ENCODE data around the gene RAB6B.

The RAB6B gene

DNA sequence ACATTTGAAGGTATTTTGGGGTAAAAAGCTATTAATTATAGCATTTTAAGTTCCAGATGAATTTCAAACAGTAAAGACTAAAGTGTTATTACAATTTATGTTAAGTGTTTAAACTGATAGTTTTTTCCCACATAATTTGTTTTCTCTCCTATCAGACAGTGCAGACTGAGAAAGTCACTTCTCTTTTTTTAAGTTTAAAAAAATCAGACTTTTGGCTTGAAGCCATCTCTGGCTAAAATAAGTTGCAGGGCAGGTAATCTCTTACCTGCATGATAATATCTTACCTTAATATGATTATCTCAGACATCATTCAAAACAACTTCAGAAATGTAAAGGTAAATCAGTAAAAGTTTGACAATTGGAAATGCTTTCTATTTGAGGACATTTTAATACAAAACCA lies 21.5 kb upstream of the RAB6B start:
- H3K9ac ChIP-seq: no peak overlapping the region
- H3K4me1 ChIP-seq: no peaks in the 10 kb centered on the region
- H3K27ac ChIP-seq: no peak overlapping the region
- H3K4me3 ChIP-seq: no peak overlapping the region
- TF ChIP-seq Cebpa-rat (IDR thresholded peaks at IDR 0.05): no peak
- no peaks in the 10 kb centered on the region for H4K20me1 ChIP-seq
- H3K36me3 ChIP-seq: no peaks in the 10 kb centered on the region
- H3K27me3 ChIP-seq: no peaks in the 10 kb centered on the region
- peaks cover 4% of the 10 kb centered on the region for H3K9me3 ChIP-seq
- H3K4me2 ChIP-seq: no peak overlapping the region

DNA sequence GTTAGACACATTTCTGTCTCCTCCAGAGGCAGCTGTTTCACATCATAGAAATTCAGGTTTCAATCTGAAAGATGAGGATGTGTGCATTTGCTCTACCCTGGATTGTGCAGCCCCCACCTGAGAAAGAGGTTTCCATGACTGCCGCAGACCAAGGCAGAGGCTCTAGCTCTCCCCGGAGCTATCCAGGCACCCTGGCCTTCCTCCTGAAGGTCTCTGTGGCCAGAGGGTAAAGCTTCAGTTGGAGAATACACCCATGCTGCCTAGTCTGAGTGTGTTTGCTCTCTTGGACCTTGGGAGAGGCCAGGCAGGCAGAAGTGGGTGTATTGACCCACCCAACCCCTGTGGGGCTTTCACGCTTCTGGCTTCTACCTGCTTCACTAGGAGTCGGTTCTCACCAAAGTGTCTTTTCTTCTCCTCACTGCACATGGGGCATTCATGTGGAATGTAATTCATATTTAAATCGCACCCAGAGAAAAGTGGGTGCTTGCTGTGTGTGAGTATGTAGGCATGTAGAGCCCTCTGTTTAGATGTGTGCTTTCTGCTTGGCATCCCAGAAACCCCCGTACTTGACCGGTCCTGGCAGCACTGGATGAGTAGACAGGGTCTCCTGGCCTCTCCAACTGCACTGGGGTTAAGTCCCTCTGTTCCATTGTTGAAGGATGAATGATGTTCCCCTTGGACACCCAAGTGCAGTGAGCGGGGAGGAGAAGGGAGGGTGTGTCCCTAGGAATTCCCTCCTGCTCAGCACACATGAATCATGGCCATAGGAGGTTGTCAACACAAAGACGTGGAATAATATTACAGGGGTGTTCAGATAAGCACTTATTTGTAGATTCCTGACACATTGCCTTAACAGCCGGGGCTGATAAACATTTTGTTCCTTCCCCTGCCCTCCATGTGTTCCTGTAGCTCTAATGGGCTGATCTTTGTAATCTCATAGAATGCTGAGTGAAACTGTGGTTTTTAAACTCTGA lies 20.3 kb upstream of the RAB6B start:
- Histone ChIP-seq H3K9me3 (peaks cover 4% of the 10 kb centered on the region), H3K4me1 (no peaks in the 10 kb centered on the region), H3K4me3 (no peak overlapping the region), H3K36me3 (no peaks in the 10 kb centered on the region), H3K4me2 (no peak overlapping the region), H3K9ac (no peak overlapping the region), H4K20me1 (no peaks in the 10 kb centered on the region), H3K27me3 (no peaks in the 10 kb centered on the region), H3K27ac (no peak overlapping the region)
- TF ChIP-seq Cebpa-rat (IDR thresholded peaks at IDR 0.05): no peak

DNA sequence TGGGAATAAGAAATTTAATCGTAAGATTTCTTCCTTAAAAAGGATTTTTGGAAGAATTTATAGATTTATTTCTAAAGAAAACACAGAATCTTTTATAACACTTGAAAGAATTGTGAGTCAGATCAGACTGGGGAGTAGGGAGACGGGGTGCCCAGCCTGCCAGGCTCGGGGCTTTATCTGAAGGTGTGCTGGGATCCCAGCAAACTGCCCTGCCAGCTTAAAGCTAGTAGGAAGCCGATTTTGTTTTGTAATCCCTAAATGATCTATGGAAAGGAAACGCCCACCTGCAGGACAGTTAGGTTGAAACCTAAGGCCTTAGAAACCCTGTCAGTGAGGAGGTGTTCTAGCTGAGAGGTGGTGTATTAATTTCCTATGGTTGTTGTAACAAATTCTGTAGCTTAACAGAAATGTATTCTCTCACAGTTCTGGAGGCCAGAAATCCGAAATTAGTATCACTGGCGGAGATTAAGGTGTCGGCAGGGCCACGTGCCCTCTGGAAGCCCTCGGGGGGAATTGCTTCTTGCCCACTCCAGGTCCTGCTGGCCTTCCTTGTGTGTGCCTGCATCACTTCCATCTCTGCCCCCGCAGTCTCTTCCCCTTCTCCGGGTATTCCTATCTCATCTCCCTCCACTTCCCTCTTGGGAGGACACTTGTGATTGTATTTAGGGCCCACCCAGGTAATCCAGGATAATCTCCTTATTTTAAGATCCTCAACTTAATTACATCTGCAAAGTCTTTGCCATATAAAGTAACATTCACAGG lies 19.3 kb upstream of the RAB6B start:
- H3K27me3 ChIP-seq: no peaks in the 10 kb centered on the region
- no peaks in the 10 kb centered on the region for H3K4me1 ChIP-seq
- H3K4me3 ChIP-seq: no peak overlapping the region
- no peak overlapping the region for H3K9ac ChIP-seq
- H4K20me1 ChIP-seq: no peaks in the 10 kb centered on the region
- TF ChIP-seq Cebpa-rat (IDR thresholded peaks at IDR 0.05): no peak
- peaks cover 4% of the 10 kb centered on the region for H3K9me3 ChIP-seq
- H3K4me2 ChIP-seq: no peak overlapping the region
- H3K36me3 ChIP-seq: no peaks in the 10 kb centered on the region
- no peak overlapping the region for H3K27ac ChIP-seq

DNA sequence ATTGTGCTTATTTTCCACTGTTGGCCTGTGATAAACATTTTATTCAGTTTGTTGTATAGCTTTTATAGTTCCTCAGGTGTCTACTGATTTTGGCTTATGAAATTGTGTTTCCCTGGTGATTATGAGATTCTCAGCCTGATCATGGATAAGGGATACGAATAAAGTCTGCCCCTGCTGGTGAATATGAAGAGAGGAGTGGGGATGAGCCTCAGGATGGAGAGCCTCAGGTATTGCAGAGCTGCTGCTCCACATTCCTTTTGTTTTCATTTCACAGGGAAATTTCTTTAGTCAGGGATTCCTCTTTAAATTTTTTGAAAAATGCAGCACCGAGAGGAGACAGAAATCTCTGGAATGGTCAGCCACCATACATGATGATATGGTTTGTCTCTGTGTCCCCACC lies 14.7 kb upstream of the RAB6B start:
- Histone ChIP-seq H3K9ac (no peak overlapping the region), H3K4me2 (no peak overlapping the region), H3K4me1 (no peaks in the 10 kb centered on the region), H3K4me3 (no peak overlapping the region), H3K36me3 (no peaks in the 10 kb centered on the region), H3K27ac (no peak overlapping the region), H3K9me3 (no peaks in the 10 kb centered on the region), H3K27me3 (no peaks in the 10 kb centered on the region), H4K20me1 (no peaks in the 10 kb centered on the region)
- TF ChIP-seq Cebpa-rat (IDR thresholded peaks at IDR 0.05): no peak

DNA sequence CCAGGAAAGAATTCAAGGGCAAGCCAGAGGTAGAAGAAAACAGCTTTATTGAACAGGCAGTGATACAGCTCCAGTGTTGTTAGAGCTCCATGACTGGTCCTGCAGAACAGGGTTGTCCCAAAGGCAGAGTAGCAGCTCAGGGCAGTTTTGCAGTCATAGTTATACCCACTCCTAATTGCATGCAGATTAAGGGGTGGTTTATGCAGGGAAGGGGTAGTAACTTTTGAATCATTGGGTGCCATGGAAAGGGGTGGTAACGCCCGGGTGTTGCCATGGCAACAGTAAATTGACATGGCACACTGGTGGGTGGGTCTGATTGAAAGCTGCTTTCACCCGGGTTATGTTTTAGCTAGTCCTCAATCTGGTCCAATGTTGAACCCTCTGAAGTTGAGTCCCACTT lies 9.7 kb upstream of the RAB6B start:
- no peaks in the 10 kb centered on the region for H3K9me3 ChIP-seq
- TF ChIP-seq Cebpa-rat (IDR thresholded peaks at IDR 0.05): no peak

DNA sequence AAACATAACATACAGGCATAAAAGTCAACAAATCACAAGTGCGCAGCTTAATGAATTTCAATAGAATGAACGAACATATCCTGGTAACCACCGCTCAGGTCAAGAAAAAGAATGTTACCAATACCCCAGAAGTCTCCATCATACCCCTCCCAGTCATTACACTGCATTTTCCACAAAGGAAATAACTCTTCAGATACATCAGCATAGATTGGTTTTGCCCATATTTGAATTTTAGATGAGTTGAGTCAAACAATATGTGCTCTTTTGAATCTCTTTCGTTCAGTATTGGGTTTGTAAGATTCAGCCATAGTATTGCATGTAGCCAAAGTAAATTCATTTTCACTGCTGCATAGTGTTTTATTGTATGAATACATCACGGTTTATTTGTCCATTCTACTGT lies 6.2 kb upstream of the RAB6B start:
- Histone ChIP-seq H3K36me3 (no peaks in the 10 kb centered on the region), H3K4me3 (no peak overlapping the region), H3K4me1 (no peaks in the 10 kb centered on the region), H3K9me3 (no peaks in the 10 kb centered on the region), H3K4me2 (no peak overlapping the region), H3K9ac (no peak overlapping the region), H3K27me3 (peaks cover 4% of the 10 kb centered on the region), H3K27ac (no peak overlapping the region), H4K20me1 (no peaks in the 10 kb centered on the region)
- no peak for TF ChIP-seq Cebpa-rat (IDR thresholded peaks at IDR 0.05)

More for the DNA sequence above, 9.7 kb upstream of the RAB6B start:
- Histone ChIP-seq H4K20me1 (no peaks in the 10 kb centered on the region), H3K27me3 (no peaks in the 10 kb centered on the region), H3K9ac (no peak overlapping the region), H3K4me3 (no peak overlapping the region), H3K4me1 (no peaks in the 10 kb centered on the region), H3K4me2 (no peak overlapping the region), H3K36me3 (no peaks in the 10 kb centered on the region), H3K27ac (no peak overlapping the region)

DNA sequence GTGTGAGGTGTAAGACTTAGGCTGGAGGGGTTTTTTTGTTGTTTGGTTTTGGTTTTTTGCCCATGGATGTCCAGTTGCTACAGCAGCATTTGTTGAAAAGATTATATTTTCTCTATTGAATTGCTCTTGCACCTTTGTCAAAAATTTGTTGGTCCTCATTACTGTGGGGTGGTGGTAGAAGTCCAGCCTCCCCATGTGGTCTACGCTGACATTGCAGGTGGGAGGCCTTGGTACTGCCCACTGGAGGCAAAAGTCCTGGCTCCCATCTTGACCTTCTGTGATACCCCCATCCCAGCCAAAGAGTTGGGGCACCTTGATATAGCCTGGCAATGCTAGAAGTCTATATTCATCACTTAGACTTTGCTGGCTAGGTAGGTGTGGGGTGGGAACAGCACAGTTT lies 5.4 kb upstream of the RAB6B start:
- 0 out of 2 replicates have a peak, but pooled peaks cover 2% of the 10 kb centered on the region for H3K4me1 ChIP-seq

DNA sequence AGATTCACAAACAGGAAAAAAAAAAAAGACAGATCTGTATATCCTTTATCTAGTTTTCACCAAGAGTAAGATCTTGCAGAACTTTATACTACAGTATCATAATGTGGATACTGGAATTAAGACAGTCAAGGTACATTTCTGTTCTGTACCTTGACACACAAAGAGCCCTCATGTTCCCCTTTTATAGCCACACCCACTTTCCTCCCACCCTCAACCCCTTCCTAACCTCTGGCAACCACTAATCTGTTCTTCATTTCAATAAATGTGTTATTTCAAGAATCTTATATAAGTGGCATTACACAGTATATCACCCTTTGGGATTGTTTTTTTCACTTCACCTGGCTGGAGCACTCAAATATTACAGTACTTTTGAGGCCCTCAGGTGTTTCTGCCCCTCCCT lies 3.6 kb upstream of the RAB6B start:
- Histone ChIP-seq H3K36me3 (no peaks in the 10 kb centered on the region), H3K4me2 (no peak overlapping the region), H3K9ac (no peak overlapping the region), H3K27me3 (peaks cover 30% of the 10 kb centered on the region), H3K4me1 (0 out of 2 replicates have a peak, but pooled peaks cover 5% of the 10 kb centered on the region), H3K4me3 (no peak overlapping the region), H3K27ac (no peak overlapping the region), H4K20me1 (no peaks in the 10 kb centered on the region), H3K9me3 (no peaks in the 10 kb centered on the region)
- no peak for TF ChIP-seq Cebpa-rat (IDR thresholded peaks at IDR 0.05)

More for the DNA sequence above, 5.4 kb upstream of the RAB6B start:
- no peaks in the 10 kb centered on the region for H3K9me3 ChIP-seq
- H3K4me2 ChIP-seq: no peak overlapping the region
- no peaks in the 10 kb centered on the region for H4K20me1 ChIP-seq
- H3K27ac ChIP-seq: no peak overlapping the region
- H3K9ac ChIP-seq: no peak overlapping the region
- no peaks in the 10 kb centered on the region for H3K36me3 ChIP-seq
- H3K27me3 ChIP-seq: peaks cover 12% of the 10 kb centered on the region
- TF ChIP-seq Cebpa-rat (IDR thresholded peaks at IDR 0.05): no peak
- no peak overlapping the region for H3K4me3 ChIP-seq

DNA sequence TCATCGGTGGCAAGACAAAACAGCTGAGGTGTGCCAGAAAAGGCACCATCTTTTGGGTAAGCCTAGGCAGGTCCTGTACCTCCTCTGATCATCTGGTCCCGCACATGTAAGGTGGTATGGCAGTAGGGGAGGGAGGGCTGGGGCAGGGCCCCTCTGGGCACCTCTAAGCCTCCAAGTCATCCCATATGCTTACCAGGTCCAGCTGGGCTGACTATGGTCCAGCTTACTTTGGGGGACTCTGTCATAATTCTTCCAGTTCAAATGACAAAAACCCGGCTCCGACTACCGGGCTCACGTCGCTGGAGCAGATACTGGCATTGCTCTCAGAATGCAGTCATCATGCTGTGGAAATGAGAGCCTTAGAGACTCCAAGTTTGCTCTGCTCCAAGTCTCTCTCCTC lies 1.9 kb upstream of the RAB6B start:
- 0 out of 2 replicates have a peak, but pooled peaks cover 5% of the 10 kb centered on the region for H3K4me1 ChIP-seq
- H4K20me1 ChIP-seq: no peaks in the 10 kb centered on the region
- H3K9ac ChIP-seq: no peak overlapping the region
- TF ChIP-seq Cebpa-rat (IDR thresholded peaks at IDR 0.05): no peak
- H3K4me2 ChIP-seq: no peak overlapping the region
- no peaks in the 10 kb centered on the region for H3K36me3 ChIP-seq
- no peak overlapping the region for H3K4me3 ChIP-seq
- no peaks in the 10 kb centered on the region for H3K9me3 ChIP-seq
- no peak overlapping the region for H3K27ac ChIP-seq
- peaks cover 39% of the 10 kb centered on the region for H3K27me3 ChIP-seq

All from BLaER1 (cell line).